Measurements from ENCODE around the gene ROBO1.

- TF ChIP-seq CTCF (conservative IDR thresholded peaks at IDR 0.05; ENCODE audit: low read depth, low read length) (no peak), EZH2phosphoT487 (IDR thresholded peaks at IDR 0.05; ENCODE audit: borderline replicate concordance, low read length) (no peak)
These were observed 399.4 kb downstream of the ROBO1 start for GRCh38 chr3:79368403-79368802.

Measured in PC-3 (cell line).